ENCODE data around the gene MSL1. TPM values are rescaled to one million over a fixed set of nuclear protein-coding genes. Genes with fewer than 3 reads are reported as not detected.

MSL1 gene
- total RNA-seq, 2 donors from 2014 or later = 42.2 to 52.5 TPM

GRCh38 chr17:40176754-40177110 is 55.0 kb downstream of the MSL1 start:
- Histone ChIP-seq H3K4me3 (peak overlapping the region in 1 of 2 donors; percentile 61), H3K27me3 (no peaks in the 10 kb centered on the region), H3K36me3 (peaks cover 13% of the 10 kb centered on the region), H3K4me1 (peaks cover 0 to 22% of the 10 kb centered on the region in 2 donors), H3K9me3 (no peaks in the 10 kb centered on the region), H3K27ac (no peak overlapping the region)
- TF ChIP-seq CTCF (IDR thresholded peaks at IDR 0.05) = no peak
- DNase-seq (ENCODE audit: low spot score) = no peak

GRCh38 chr17:40177275-40177874 is 55.6 kb downstream of the MSL1 start, which contains the start of gene RAPGEFL1:
RAPGEFL1 (plus strand) TSS chr17:40177470; CDS start chr17:40177862, 392 bp downstream.
- H3K9me3 ChIP-seq = no peaks in the 10 kb centered on the region
- peaks cover 0 to 22% of the 10 kb centered on the region in 2 donors for H3K4me1 ChIP-seq
- peak within 1 kb of the TSS in 1 of 2 donors; percentile 22 for H3K27ac ChIP-seq
- peaks cover 7% of the 10 kb centered on the region for H3K36me3 ChIP-seq
- no peaks in the 10 kb centered on the region for H3K27me3 ChIP-seq
- peak; percentile 62 for DNase-seq (ENCODE audit: low spot score)
- peak within 1 kb of the TSS; percentile 36 to 61 for H3K4me3 ChIP-seq
- TF ChIP-seq CTCF (IDR thresholded peaks at IDR 0.05) = no peak

- Histone ChIP-seq H3K36me3 (peaks cover 5% of the 10 kb centered on the region), H3K27ac (peak overlapping the region in 1 of 2 donors; percentile 22), H3K27me3 (no peaks in the 10 kb centered on the region), H3K4me3 (peak overlapping the region; percentile 36 to 61), H3K9me3 (no peaks in the 10 kb centered on the region), H3K4me1 (peaks cover 0 to 22% of the 10 kb centered on the region in 2 donors)
- DNase-seq (ENCODE audit: low spot score) = no peak
- no peak for TF ChIP-seq CTCF (IDR thresholded peaks at IDR 0.05)
Observed at GRCh38 chr17:40178021-40178601, 56.3 kb downstream of the MSL1 start.

- peaks cover 5% of the 10 kb centered on the region for H3K36me3 ChIP-seq
- no peak for DNase-seq (ENCODE audit: low spot score)
- no peak for TF ChIP-seq CTCF (IDR thresholded peaks at IDR 0.05)
- H3K4me3 ChIP-seq = no peak overlapping the region
- no peaks in the 10 kb centered on the region for H3K27me3 ChIP-seq
- H3K27ac ChIP-seq = no peak overlapping the region
- H3K9me3 ChIP-seq = no peaks in the 10 kb centered on the region
- H3K4me1 ChIP-seq = peaks cover 0 to 22% of the 10 kb centered on the region in 2 donors
Observed at GRCh38 chr17:40178660-40179059, 56.9 kb downstream of the MSL1 start.

GRCh38 chr17:40179923-40180659 is 58.3 kb downstream of the MSL1 start:
- Histone ChIP-seq H3K9me3 (no peaks in the 10 kb centered on the region), H3K4me1 (peaks cover 0 to 22% of the 10 kb centered on the region in 2 donors), H3K4me3 (no peak overlapping the region), H3K27me3 (no peaks in the 10 kb centered on the region), H3K36me3 (no peaks in the 10 kb centered on the region), H3K27ac (peak overlapping the region; percentile 4 to 26)
- no peak for DNase-seq (ENCODE audit: low spot score)
- TF ChIP-seq CTCF (IDR thresholded peaks at IDR 0.05) = no peak
